Gastroesophageal sphincter (tissue), 4 donors: ENCODE data around the gene LMF1. TPM values are rescaled to one million over a fixed set of nuclear protein-coding genes. Genes with fewer than 3 reads are reported as not detected.

Experiments
- ATAC-seq: fragments of 150-250 bp; one replicate; pipeline ENCODE4 v1.9.1; 2016; ENCODE audit warnings: mild to moderate bottlenecking, moderate library complexity
- H3K27ac ChIP-seq, 4 donors: fragments of 200-600 bp; sonication (generic) in 3 of 4; 1 replicate in 3 of 4; 2 replicates in 1 of 4; pipeline ENCODE4 v1.5.1; 2016 to 2019
- H3K27me3 ChIP-seq: fragments of 200-600 bp; sonication (generic); one replicate; pipeline ENCODE4 v1.5.1; 2019
- H3K36me3 ChIP-seq, 2 donors: fragments of 200-600 bp; sonication (generic); one replicate each; pipeline ENCODE4 v1.5.1; 2019; ENCODE audit warnings: control low read depth in 1 of 2
- H3K4me1 ChIP-seq, 3 donors: fragments of 200-600 bp; sonication (generic); 1 replicate in 2 of 3; 2 replicates in 1 of 3; pipeline ENCODE4 v1.5.1; 2016 to 2019; ENCODE audit warnings: control low read depth in 2 of 3
- H3K4me3 ChIP-seq, 2 donors: fragments of 200-600 bp; sonication (generic); one replicate each; pipeline ENCODE4 v1.5.1; 2019; ENCODE audit warnings: mild to moderate bottlenecking in 1 of 2, moderate library complexity in 1 of 2
- H3K9me3 ChIP-seq, 3 donors: fragments of 200-600 bp; sonication (generic); one replicate each; pipeline ENCODE4 v1.5.1; 2017 to 2019; ENCODE audit warnings: control low read depth in 2 of 3
- EP300 ChIP-seq: sonication (generic); formaldehyde crosslinking; IDR thresholded peaks from one replicate; pipeline ENCODE4 v1.6.1; 2017; ENCODE audit warnings: antibody characterized with exemption, mild to moderate bottlenecking
- POLR2A ChIP-seq, 2 donors: fragments of 450-650 bp; IDR thresholded peaks; one replicate each; pipeline ENCODE4 v1.6.1; 2017; ENCODE audit warnings: antibody characterized with exemption in 2 of 2, mild to moderate bottlenecking in 2 of 2, moderate library complexity in 1 of 2
- POLR2AphosphoS5 ChIP-seq: sonication (generic); formaldehyde crosslinking; IDR thresholded peaks from one replicate; pipeline ENCODE4 v1.6.1; 2017; ENCODE audit warnings: antibody characterized with exemption
- WGBS, 2 donors: methylation state at CpG; one replicate each; pipeline ENCODE4 v1.1.5; 2018; ENCODE audit warnings: low coverage in 1 of 2; 5-methylcytosine and 5-hydroxymethylcytosine counted together
- total RNA-seq, 4 donors: library from RNA; depleted of rRNA; stranded (reverse); fragments of >200 nt; gene quantifications; one replicate each; pipeline ENCODE4 v1.1.0, GENCODE V29; 2016
- TF ChIP-seq, protein P1 (sequence below), 4 experiments: fragments of 200-600 bp in 2 of 4; fragments of 450-650 bp in 2 of 4; sonication (generic) in 1 of 4; IDR thresholded peaks; one replicate each; pipeline ENCODE4 v1.5.1; 2017 to 2019; ENCODE audit warnings: antibody characterized with exemption in 4 of 4, mild to moderate bottlenecking in 2 of 4, moderate library complexity in 2 of 4

Gene LMF1
- total RNA-seq, 4 donors from 2014 or later: 13.7 to 57.3 (median 20.9) TPM

DNA sequence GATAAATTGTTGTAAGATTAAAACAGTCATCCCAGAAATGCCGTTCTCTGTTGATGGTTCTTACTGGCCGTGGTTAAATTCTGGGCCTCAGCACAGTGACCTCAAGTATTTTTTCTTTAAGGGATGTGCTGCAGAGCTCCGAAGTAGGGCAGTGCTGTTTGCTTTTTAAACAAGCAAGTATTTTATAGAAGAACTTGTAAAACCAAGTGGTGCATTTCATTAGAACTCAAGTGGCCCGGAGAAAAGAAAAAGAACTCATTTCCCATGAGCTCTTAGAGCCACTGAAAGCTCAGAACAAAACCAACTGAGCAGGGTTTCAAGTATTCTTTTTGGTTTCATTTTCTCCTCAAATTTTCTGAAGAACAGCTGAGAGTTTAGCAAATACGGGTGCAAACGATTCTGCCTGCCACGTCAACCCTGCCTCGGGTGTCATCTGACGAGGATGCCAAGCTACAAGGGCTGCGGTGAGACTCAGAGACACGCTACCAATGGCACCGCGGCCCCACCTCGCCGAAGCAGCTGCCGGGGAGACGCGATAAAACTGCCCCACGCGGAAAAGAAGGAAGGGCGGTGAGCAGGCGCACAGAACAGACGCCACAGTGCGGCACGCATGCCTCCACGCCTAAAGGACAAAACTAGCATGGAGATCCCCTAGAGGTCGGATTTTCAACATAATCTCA, 6.3 kb downstream of the LMF1 start:
- Histone ChIP-seq H3K4me1 (peaks cover 0 to 17% (median 3%) of the 10 kb centered on the region in 3 donors), H3K27ac (no peak overlapping the region), H3K9me3 (no peaks in the 10 kb centered on the region), H3K27me3 (no peaks in the 10 kb centered on the region), H3K36me3 (peaks cover 0 to 43% of the 10 kb centered on the region in 2 donors), H3K4me3 (no peak overlapping the region)
- TF ChIP-seq, protein P1, sequence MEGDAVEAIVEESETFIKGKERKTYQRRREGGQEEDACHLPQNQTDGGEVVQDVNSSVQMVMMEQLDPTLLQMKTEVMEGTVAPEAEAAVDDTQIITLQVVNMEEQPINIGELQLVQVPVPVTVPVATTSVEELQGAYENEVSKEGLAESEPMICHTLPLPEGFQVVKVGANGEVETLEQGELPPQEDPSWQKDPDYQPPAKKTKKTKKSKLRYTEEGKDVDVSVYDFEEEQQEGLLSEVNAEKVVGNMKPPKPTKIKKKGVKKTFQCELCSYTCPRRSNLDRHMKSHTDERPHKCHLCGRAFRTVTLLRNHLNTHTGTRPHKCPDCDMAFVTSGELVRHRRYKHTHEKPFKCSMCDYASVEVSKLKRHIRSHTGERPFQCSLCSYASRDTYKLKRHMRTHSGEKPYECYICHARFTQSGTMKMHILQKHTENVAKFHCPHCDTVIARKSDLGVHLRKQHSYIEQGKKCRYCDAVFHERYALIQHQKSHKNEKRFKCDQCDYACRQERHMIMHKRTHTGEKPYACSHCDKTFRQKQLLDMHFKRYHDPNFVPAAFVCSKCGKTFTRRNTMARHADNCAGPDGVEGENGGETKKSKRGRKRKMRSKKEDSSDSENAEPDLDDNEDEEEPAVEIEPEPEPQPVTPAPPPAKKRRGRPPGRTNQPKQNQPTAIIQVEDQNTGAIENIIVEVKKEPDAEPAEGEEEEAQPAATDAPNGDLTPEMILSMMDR (IDR thresholded peaks at IDR 0.05): no peak
- TF ChIP-seq POLR2AphosphoS5: no peak
- TF ChIP-seq EP300: no peak
- TF ChIP-seq POLR2A (IDR thresholded peaks at IDR 0.05): no peak
- WGBS, 2 donors: 80 to 90% methylated on average over 6 to 19 of the region's 27 CpGs
- ATAC-seq: no peak

DNA sequence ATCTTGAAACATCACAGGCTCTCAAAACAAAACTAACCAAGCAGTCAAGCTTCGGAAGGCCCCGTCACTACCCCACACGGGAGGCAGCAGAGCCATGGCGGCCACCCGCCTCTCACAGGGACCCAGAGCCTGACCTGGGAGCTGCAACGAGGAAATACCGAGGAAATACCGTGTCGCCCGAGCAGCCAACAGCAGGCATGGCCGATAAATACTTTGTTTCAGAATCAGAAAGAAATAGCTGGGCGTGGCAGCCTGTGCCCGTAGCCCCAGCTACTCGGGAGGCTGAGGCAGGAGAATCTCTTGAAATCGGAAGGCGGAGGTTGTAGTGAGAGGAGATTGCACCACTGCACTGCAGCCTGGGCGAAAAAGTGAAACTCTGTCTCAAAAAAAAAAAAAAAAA, 6.9 kb downstream of the LMF1 start:
- TF ChIP-seq POLR2A (IDR thresholded peaks at IDR 0.05) (no peak), EP300 (no peak), POLR2AphosphoS5 (no peak)
- TF ChIP-seq, protein P1 (IDR thresholded peaks at IDR 0.05): no peak
- Histone ChIP-seq H3K36me3 (peaks cover 0 to 49% of the 10 kb centered on the region in 2 donors), H3K9me3 (no peaks in the 10 kb centered on the region), H3K4me3 (no peak overlapping the region), H3K27ac (no peak overlapping the region), H3K4me1 (peaks cover 0 to 11% (median 0%) of the 10 kb centered on the region in 3 donors), H3K27me3 (no peaks in the 10 kb centered on the region)
- no peak for ATAC-seq
- 67 to 78% methylated on average over 14 to 17 of the region's 17 CpGs for WGBS, 2 donors

DNA sequence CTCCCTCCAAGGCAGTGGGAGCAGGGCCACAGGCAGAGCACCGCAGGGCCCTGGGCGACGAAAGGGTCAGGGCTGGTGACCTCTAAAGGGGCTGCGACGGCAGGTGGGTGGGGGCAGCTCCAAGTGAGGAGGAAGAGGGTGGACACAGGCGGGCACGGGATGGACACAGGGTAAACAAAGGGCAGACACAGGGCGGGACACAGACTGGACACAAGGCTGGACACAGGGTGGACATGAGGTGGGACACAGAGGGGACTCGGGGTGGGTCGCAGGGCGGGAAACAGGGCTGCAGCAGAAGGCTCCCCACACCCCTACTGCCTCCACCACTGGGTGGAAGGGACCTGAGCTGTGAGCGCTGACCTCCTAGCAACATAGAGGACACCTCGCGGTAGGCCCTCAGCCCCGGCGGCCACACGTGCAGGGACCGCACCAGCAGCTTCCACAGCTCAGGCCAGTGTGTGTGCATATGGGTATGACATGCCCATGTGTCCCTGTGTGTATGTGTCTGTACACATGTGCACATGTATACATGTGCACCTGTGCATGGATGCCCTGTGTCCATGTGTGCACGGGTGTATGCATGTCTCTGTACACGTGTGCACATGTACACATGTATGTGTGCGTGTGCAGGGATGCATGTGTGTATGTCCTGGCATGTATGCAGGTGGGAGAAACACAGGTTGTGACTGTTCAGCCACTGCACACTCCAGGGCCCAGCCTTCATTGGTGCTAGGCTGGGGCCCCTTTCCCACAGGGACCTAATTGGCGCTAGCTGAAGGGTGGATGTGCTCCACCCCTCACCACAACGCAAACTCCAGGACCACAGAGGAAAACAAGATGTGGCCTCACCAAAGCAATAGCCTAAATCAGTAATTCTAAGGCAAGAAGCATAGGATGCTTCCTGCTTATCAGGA, 7.6 kb downstream of the LMF1 start:
- 67 to 83% methylated on average over 1 to 10 of the region's 23 CpGs for WGBS, 2 donors
- Histone ChIP-seq H3K9me3 (no peaks in the 10 kb centered on the region), H3K4me1 (peaks cover 0 to 3% (median 0%) of the 10 kb centered on the region in 3 donors), H3K4me3 (no peak overlapping the region), H3K27ac (no peak overlapping the region), H3K36me3 (peaks cover 0 to 46% of the 10 kb centered on the region in 2 donors), H3K27me3 (no peaks in the 10 kb centered on the region)
- TF ChIP-seq, protein P1 (IDR thresholded peaks at IDR 0.05): no peak
- TF ChIP-seq EP300 (no peak), POLR2AphosphoS5 (no peak), POLR2A (IDR thresholded peaks at IDR 0.05) (no peak)
- ATAC-seq: no peak

DNA sequence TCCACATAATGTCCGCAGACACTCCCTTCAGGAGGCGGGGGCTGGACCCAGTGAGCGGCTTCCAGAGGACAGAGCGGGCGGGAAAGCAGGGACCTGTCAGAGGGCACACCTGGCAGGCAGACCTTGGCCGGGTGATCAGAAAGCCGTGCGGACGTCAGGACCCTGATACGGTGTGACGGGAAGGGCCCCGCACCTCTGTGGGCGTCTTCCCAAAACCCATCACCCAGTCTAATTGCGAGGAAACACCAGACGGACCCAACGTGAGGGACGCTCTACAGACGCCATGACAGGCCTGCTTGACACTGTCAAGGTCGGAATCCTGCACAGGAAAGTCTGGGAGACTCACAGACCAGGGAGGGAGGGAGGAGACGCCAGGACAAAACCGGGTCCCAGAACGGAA, 8.4 kb downstream of the LMF1 start:
- WGBS, 2 donors: 86 to 88% methylated on average over 7 to 11 of the region's 22 CpGs
- no peak overlapping the region for H3K27ac ChIP-seq
- no peak overlapping the region for H3K4me3 ChIP-seq
- H3K27me3 ChIP-seq: no peaks in the 10 kb centered on the region
- peaks cover 0 to 4% (median 0%) of the 10 kb centered on the region in 3 donors for H3K9me3 ChIP-seq
- no peaks in the 10 kb centered on the region for H3K4me1 ChIP-seq
- TF ChIP-seq, protein P1 (IDR thresholded peaks at IDR 0.05): no peak
- TF ChIP-seq POLR2A (IDR thresholded peaks at IDR 0.05) (no peak), EP300 (no peak)
- no peak for ATAC-seq
- H3K36me3 ChIP-seq: peaks cover 0 to 38% of the 10 kb centered on the region in 2 donors
